Gastroesophageal sphincter (tissue), 4 donors: ENCODE data around the gene POGLUT2. TPM values are rescaled to one million over a fixed set of nuclear protein-coding genes. Genes with fewer than 3 reads are reported as not detected.

Source experiments
- ATAC-seq: fragments of 150-250 bp; one replicate; pipeline ENCODE4 v1.9.1; 2016; ENCODE audit warnings: mild to moderate bottlenecking, moderate library complexity
- H3K27ac ChIP-seq, 4 donors: fragments of 200-600 bp; sonication (generic) in 3 of 4; 1 replicate in 3 of 4; 2 replicates in 1 of 4; pipeline ENCODE4 v1.5.1; 2016 to 2019
- H3K27me3 ChIP-seq: fragments of 200-600 bp; sonication (generic); one replicate; pipeline ENCODE4 v1.5.1; 2019
- H3K36me3 ChIP-seq, 2 donors: fragments of 200-600 bp; sonication (generic); one replicate each; pipeline ENCODE4 v1.5.1; 2019; ENCODE audit warnings: control low read depth in 1 of 2
- H3K4me1 ChIP-seq, 3 donors: fragments of 200-600 bp; sonication (generic); 1 replicate in 2 of 3; 2 replicates in 1 of 3; pipeline ENCODE4 v1.5.1; 2016 to 2019; ENCODE audit warnings: control low read depth in 2 of 3
- H3K4me3 ChIP-seq, 2 donors: fragments of 200-600 bp; sonication (generic); one replicate each; pipeline ENCODE4 v1.5.1; 2019; ENCODE audit warnings: mild to moderate bottlenecking in 1 of 2, moderate library complexity in 1 of 2
- H3K9me3 ChIP-seq, 3 donors: fragments of 200-600 bp; sonication (generic); one replicate each; pipeline ENCODE4 v1.5.1; 2017 to 2019; ENCODE audit warnings: control low read depth in 2 of 3
- CTCF ChIP-seq, 4 experiments: fragments of 200-600 bp in 2 of 4; fragments of 450-650 bp in 2 of 4; sonication (generic) in 1 of 4; IDR thresholded peaks; one replicate each; pipeline ENCODE4 v1.5.1; 2017 to 2019; ENCODE audit warnings: antibody characterized with exemption in 4 of 4, mild to moderate bottlenecking in 2 of 4, moderate library complexity in 2 of 4
- EP300 ChIP-seq: sonication (generic); formaldehyde crosslinking; IDR thresholded peaks from one replicate; pipeline ENCODE4 v1.6.1; 2017; ENCODE audit warnings: antibody characterized with exemption, mild to moderate bottlenecking
- POLR2A ChIP-seq, 2 donors: fragments of 450-650 bp; IDR thresholded peaks; one replicate each; pipeline ENCODE4 v1.6.1; 2017; ENCODE audit warnings: antibody characterized with exemption in 2 of 2, mild to moderate bottlenecking in 2 of 2, moderate library complexity in 1 of 2
- POLR2AphosphoS5 ChIP-seq: sonication (generic); formaldehyde crosslinking; IDR thresholded peaks from one replicate; pipeline ENCODE4 v1.6.1; 2017; ENCODE audit warnings: antibody characterized with exemption
- WGBS, 2 donors: methylation state at CpG; one replicate each; pipeline ENCODE4 v1.1.5; 2018; ENCODE audit warnings: low coverage in 1 of 2; 5-methylcytosine and 5-hydroxymethylcytosine counted together
- total RNA-seq, 4 donors: library from RNA; depleted of rRNA; stranded (reverse); fragments of >200 nt; gene quantifications; one replicate each; pipeline ENCODE4 v1.1.0, GENCODE V29; 2016

The POGLUT2 gene
- total RNA-seq, 4 donors from 2014 or later: 3.5 to 17.9 (median 6.9) TPM

DNA sequence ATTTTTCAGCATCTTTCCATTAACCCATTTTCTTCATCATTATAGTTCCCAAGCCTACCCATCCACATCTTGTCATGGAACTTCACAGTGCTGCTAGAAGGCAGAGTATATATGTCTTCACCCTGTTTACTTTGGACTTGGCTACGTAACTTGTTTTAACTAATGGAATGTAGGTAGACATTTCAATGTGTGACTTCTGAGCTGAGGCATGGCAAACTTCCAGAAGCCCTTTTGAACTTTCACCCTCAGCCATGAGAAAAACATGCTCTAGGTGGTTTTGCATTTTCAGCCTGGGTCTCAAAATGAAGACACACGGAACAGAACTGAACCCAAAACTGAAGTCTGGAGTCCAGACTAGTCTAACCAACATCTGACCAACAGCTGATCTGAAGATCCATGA, 28.3 kb downstream of the POGLUT2 start:
- Histone ChIP-seq H3K36me3 (peaks cover 0 to 19% of the 10 kb centered on the region in 2 donors), H3K9me3 (no peaks in the 10 kb centered on the region), H3K4me3 (no peak overlapping the region), H3K4me1 (peaks cover 0 to 17% (median 3%) of the 10 kb centered on the region in 3 donors), H3K27ac (no peak overlapping the region), H3K27me3 (no peaks in the 10 kb centered on the region)
- ATAC-seq: no peak
- 83 to 90% methylated on average over 2 of the region's 2 CpGs for WGBS, 2 donors
- TF ChIP-seq POLR2AphosphoS5 (no peak), POLR2A (IDR thresholded peaks at IDR 0.05) (no peak), EP300 (no peak), CTCF (IDR thresholded peaks at IDR 0.05) (no peak)

DNA sequence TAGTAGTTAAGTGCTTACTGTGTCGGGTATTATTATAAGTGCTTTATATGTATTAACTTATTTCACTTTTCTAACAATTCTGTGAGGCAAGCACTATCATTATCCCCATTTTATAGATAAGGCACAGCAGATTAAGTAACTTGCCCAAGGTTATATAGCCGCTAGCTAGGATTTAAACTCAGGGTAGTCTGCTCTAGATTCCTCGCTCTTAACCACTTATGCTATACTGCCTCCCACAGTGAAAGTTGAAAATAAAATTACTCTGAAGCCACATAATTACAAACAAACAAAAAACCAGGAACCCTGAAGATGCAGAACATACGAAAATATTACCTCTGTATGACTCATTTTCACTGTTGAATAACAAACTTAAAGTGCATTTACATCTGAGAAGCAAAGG, 29.1 kb downstream of the POGLUT2 start:
- Histone ChIP-seq H3K27me3 (no peaks in the 10 kb centered on the region), H3K4me3 (no peak overlapping the region), H3K27ac (no peak overlapping the region), H3K4me1 (peaks cover 0 to 17% (median 3%) of the 10 kb centered on the region in 3 donors), H3K36me3 (peaks cover 0 to 20% of the 10 kb centered on the region in 2 donors), H3K9me3 (no peaks in the 10 kb centered on the region)
- WGBS, 2 donors: 74 to 82% methylated on average over 4 of the region's 4 CpGs
- no peak for TF ChIP-seq CTCF (IDR thresholded peaks at IDR 0.05)
- no peak for TF ChIP-seq POLR2A (IDR thresholded peaks at IDR 0.05)
- no peak for TF ChIP-seq POLR2AphosphoS5
- TF ChIP-seq EP300: no peak
- no peak for ATAC-seq

DNA sequence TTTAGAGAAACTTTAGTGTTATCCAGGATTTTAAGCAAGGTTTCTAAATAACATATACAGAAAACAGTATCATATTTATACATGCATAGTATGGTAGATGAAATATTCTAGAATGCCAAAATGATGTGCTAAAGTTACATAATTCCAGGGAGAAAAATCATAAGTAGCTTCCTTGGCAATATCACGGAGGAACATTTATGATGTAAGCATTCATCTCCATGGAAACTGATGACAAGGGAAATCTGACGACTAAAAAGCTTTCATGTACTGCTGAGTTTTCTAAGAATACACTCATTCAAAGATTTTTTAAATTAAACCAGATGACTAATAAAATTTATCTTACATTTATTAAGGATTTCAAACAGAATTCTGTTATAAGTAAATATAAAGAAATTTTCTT, 29.9 kb downstream of the POGLUT2 start:
- no peaks in the 10 kb centered on the region for H3K9me3 ChIP-seq
- H3K4me1 ChIP-seq: peaks cover 0 to 11% (median under 1%) of the 10 kb centered on the region in 3 donors
- TF ChIP-seq EP300 (no peak), POLR2AphosphoS5 (no peak), CTCF (IDR thresholded peaks at IDR 0.05) (no peak), POLR2A (IDR thresholded peaks at IDR 0.05) (no peak)
- no peaks in the 10 kb centered on the region for H3K27me3 ChIP-seq
- peaks cover 0 to 20% of the 10 kb centered on the region in 2 donors for H3K36me3 ChIP-seq
- no peak overlapping the region for H3K27ac ChIP-seq
- no peak for ATAC-seq
- WGBS, 2 donors: 49 to 69% methylated on average over 2 of the region's 2 CpGs
- H3K4me3 ChIP-seq: no peak overlapping the region

GRCh38 chr13:102763741-102764140, 35.0 kb downstream of the POGLUT2 start:
- 86 to 100% methylated on average over 1 of the region's 1 CpG for WGBS, 2 donors
- TF ChIP-seq CTCF (IDR thresholded peaks at IDR 0.05): no peak
- TF ChIP-seq EP300: no peak
- no peak for TF ChIP-seq POLR2AphosphoS5
- H3K4me3 ChIP-seq: no peak overlapping the region
- no peaks in the 10 kb centered on the region for H3K4me1 ChIP-seq
- H3K27me3 ChIP-seq: no peaks in the 10 kb centered on the region
- H3K9me3 ChIP-seq: no peaks in the 10 kb centered on the region
- peaks cover 0 to 20% of the 10 kb centered on the region in 2 donors for H3K36me3 ChIP-seq
- no peak for ATAC-seq
- H3K27ac ChIP-seq: no peak overlapping the region

GRCh38 chr13:102761071-102761470, 37.7 kb downstream of the POGLUT2 start:
- Histone ChIP-seq H3K9me3 (no peaks in the 10 kb centered on the region), H3K36me3 (peaks cover 0 to 8% of the 10 kb centered on the region in 2 donors), H3K4me3 (no peak overlapping the region), H3K27ac (no peak overlapping the region), H3K27me3 (no peaks in the 10 kb centered on the region), H3K4me1 (no peaks in the 10 kb centered on the region)
- TF ChIP-seq EP300 (no peak), CTCF (IDR thresholded peaks at IDR 0.05) (no peak), POLR2A (IDR thresholded peaks at IDR 0.05) (no peak), POLR2AphosphoS5 (no peak)
- 89 to 100% methylated on average over 1 of the region's 1 CpG for WGBS, 2 donors
- no peak for ATAC-seq
